NCI-H1092 treated with DMSO at 0.1 percent for 48 hours (cell line): Measurements from ENCODE around the gene SOX2.
"Not testable (repeated sequence)": the region's sequence is repeated elsewhere in the genome, so short reads cannot be mapped to it uniquely, and the experiment has no call there.

Experiments
- DNase-seq: peaks from one replicate; lab custom pipeline; 2025; lab: John Stamatoyannopoulos, UW

SOX2 gene

DNA sequence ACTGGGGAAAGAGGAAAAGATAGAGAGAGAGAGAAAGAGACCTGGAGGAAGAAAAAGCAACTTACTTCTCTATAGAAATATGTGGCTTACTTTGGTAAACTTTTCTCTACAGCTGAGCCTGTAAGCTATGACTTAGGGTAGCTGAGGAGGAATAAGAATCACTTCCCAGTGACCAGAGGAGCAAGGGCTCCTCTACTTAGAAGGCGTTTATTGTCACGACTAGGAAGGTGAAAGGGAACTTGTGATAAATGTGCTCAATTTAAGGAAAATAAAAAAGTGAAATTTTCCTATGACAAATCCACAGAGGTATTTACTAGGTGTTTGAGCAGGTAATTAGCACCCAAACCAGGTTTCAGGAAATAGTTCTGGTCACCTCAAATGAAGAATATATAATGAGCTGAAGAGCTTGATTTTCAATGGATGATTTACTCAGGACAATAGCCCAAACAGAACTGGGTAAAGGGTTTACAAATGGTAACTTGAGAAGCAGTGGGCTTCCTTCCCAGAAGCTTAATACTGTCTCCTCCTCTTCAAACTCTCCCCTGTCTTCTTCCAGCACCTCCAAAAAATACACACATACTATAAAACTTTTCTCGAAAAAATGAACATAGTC lies 46.1 kb downstream of the SOX2 start:
- peak; percentile 25 for DNase-seq

GRCh38 chr3:181761906-181762305 lies 50.2 kb downstream of the SOX2 start:
- no peak for DNase-seq

- DNase-seq, result not testable (repeated sequence)
Measured at GRCh38 chr3:181764033-181764432, 52.3 kb downstream of the SOX2 start.
